NK-92 (cell line): ENCODE measurements around the gene SLC25A36.
"Not testable (repeated sequence)": the region's sequence is repeated elsewhere in the genome, so short reads cannot be mapped to it uniquely, and the experiment has no call there.

Source experiments
- DNase-seq: peaks from one replicate; lab custom pipeline; 2025; ENCODE audit not compliant: unreplicated experiment; lab: John Stamatoyannopoulos, UW

The SLC25A36 gene

DNA sequence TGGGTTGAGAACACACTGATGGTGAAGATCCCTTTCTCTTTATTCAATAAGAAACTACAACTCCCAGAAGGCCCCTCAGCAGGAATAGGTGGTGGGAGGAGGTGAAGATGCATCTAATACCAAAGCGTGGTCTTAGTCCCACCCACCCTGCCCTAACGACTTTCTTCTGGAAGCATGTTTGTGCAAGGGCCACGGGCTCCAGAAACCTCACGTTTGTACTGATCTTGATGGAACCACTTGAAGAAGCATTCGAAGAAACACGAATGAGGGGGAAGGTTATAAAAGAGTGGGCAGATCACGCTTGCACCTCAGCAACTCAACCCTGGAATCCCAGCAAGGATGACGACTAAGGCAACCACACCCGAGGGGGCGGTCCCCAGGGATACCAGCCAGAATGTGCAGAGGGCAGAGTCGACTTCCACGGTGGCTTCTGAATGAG is 10.6 kb upstream of the SLC25A36 start:
- DNase-seq, result no peak

DNA sequence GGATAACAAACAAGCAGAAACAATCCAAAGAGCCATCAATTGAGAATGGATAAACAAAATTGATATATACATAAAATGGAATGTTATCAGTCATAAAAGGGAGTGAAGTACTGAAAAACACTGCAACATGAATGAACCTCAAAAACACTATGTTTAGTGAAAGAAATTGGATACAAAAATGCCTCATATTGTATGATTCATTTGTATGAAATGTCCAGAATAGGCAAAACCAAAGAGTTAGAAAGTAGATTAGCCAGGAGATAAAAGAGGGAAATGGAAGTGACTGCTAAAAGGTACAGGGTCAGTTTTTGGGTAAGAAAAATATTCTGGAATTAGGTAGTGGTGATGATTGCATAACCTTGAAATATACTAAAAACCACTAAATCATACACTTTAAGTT is 9.8 kb upstream of the SLC25A36 start:
- DNase-seq, result no peak

DNA sequence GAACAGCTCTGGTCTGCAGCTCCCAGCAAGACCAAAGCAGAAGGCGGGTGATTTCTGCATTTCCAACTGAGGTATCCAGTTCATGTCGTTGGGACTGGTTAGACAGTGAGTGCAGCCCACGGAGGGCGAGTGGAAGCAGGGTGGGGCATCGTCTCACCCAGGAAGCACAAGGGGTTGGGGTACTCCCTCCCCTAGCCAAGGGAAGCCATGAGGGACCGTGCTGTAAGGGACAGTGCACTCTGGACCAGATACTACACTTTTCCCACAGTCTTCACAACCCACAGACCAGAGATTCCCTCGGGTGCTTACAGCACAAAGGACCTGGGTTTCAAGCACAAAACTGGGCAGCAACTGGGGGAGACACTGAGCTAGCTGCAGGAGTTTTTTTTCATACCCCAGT is 8.5 kb upstream of the SLC25A36 start:
- DNase-seq, result no peak

DNA sequence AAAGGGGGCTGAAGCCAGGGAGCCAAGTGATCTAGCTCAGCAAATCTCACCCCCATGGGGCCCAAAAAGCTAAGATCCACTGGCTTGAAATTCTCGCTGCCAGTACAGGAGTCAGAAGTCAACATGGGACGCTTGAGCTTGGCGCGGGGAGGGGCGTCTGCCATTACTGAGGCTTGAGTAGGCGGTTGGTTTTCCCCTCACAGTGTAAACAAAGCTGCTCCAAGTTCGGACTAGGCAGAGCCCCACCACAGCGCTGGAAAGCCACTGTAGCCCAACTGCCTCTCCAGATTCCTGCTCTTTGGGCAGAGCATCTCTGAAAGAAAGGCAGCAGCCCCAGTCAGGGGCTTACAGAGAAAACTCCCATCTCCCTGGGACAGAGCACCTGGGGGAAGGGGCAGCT is 8.1 kb upstream of the SLC25A36 start:
- DNase-seq, result no peak

DNA sequence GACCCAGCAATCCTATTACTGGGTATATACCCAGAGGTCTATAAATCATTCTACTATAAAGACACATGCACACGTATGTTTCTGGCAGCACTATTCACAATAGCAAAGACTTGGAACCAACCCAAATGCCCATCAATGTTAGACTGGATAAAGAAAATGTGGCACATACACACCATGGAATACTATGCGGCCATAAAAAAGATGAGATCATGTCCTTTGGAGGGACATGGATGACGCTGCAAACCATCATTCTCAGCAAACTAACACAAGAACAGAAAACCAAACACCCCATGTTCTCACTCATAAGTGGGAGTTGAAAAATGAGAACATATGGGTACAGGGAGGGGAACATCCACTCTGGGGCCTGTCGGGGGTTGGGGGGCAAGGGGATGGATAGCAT is 2.3 kb upstream of the SLC25A36 start:
- DNase-seq, result not testable (repeated sequence)

DNA sequence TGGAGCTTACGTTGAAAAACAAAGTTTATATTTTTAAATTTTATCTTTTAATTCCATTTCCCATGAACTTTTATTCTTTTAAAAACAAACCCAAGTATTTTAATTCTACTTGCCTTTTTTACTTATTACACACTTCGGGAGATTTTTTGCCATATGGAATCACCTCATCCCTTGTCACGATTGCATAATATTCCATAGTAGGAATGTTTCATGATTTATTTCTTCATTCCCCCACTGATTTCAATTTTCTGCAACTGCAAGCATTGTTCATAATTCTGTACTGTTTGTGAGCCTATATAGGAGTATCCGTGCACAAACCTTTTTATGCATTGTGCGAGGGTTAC is 574 bp upstream of the SLC25A36 start:
- no peak for DNase-seq

DNA sequence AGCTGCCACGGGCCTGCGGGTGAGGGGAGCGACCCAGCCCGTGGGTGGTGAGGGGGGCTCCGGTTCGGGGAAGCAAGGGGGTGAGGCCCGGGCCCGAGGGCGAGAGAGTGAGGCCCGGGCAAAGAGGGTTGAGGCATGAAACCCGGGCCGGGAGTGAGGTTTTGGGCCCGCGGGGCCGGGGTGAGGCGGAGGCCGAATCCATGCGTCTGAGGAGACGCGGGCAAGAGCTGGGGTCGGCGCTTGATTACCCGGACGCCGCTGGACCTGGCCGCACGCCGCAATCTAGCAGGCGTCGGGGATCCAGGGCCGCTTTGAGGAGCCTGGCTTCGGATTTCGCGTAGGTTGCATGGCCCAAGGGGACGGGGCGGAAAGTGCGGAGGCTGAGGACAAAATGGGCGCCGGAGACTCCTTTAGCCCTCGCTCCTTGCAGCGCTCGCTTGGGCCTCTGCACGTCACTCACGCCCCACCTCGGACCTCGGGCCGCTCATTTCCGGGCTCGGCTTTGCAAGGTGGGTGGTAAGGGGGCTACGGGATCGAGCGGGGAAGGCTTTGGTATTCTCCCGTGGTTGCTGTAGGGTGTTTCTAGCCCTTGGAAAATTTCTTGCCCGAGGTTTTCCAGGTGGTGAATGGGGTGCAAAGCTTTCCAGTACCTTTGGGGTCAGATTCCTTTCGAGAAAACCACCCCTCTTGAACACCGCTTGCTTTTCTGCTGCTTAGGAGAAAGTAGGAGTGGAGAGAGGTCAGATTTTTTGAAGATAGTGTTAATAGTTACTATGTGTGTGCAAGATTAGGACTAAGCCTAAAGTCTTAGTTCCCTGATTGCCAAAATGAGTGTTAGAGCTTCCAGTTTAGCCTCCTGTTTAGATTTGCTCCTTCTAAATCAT is 827 bp downstream of the SLC25A36 start:
- no peak for DNase-seq

DNA sequence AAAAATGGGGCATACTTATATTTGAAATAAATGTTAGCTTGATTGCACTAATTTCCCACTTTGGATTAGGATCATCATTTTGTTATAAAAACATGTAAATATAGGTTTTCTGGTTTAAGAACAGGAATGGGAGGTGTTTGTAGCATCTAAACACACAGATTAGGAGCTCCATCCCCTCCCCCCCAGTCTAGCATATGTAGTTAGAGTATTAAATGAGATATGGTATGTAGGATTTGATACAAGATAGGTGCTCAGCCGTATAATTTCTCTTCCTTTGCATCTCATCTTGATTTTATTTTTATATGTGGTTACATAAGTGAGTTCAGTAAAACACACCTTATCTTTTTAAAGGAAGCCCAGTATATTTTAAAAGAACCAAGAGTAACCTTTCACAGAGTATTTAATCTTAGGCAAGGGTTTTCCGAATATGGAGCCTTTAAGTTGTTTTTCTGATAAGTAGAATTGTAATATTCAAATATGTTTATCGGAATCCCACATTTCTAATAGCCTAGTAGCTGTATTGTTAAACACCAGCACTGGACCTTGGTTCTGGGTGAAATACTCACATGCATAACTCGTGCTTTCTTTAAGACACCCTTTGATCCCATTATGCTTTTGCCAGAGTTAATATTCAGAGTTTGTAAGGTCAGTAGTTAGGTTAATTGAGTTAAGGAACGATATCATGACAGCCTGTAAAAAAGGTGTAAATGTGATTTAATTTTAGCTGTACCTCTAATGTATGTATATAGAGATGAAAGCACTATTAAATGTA is 2.3 kb downstream of the SLC25A36 start:
- DNase-seq, result no peak

DNA sequence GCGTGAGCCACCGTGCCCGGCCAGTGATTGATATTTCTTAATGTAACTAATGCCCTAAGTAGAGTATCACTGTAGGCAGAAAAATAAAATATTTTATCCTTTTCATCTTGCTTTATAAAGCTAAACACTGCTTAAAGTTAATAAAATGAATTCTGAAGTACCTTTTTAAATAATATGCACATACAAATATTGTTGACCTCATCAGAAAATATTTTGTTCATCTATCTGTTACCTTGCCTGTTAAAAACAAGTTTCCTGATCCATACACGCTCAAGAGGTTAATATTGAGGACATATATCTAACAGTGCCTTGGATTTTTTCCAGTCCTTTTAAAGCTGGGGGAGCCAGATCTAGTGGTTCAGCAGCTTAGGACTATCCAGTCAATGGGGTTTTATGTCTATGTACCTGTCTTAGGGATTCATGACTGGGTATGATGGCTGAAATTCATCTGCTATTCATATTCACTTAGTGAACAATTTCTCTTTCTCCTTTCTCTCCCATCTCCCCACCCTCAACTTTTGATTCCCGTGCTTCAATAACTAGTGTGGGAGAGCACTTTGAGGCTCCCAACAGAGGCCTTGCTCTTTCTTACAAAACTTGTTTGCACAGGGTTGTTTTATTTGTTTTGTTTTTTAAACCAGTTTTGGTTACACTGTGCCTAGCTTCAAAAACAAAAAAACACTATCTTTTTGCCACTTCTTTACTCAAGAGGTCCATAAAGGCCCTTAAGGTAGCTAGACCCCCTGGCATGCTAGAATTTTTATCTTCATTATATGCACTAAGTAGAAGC is 7.0 kb downstream of the SLC25A36 start:
- no peak for DNase-seq

DNA sequence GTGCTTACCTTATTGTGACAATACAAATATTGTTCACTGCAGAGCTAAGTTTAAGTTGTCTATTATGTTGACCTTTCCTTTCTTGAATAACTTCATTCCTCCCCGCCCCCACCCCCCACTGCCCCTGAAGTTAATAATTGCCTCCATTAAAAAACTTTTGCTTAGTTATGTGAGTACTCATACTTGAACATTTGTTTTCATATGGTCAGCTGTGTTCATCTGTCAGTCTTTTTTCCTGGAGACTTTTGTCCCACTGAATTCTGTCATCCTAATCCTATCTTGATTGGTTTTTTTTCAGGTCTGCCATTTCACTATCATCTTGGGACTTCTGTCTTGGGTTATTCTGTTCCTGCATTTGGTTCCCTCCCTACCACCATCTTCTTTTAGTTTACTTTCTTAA is 8.5 kb downstream of the SLC25A36 start:
- no peak for DNase-seq

DNA sequence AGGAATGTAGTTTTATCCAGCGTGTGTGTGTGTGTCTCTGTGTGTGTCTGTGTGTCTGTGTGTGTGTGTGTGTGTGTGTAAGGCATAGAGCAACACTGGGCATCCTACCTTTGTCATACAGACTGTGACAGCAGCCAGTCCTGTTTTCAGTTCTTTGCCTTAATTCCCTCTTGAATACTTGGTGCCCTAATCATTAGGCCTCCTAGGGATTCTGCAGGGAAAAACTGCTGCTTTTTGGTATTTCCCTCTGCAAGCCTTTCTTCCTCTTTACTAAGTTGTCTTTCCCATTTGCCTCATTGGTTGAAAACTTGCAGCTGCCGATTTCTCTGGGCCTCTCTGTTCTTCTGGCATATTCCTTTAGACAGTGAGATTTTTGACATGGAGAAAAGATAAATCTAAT is 9.2 kb downstream of the SLC25A36 start:
- DNase-seq, result no peak

DNA sequence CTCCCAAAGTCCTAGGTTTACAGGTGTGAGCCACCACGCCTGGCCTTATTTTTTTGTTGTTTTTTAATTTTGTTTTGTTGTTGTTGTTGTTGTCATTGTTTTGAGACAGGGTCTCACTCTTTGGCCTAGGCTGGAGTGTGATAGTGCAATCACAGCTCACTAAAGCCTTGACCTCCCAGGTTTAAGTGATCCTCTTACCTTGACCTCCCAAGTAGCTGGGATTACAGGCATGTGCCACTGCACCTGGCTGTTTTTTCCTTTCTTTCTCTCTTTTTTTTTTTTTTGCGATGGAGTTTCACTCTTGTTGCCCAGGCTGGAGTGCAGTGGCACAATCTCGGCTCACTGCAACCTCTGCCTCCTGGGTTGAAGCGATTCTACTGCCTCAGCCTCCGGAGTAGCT is 10.1 kb downstream of the SLC25A36 start:
- DNase-seq, result not testable (repeated sequence)

DNA sequence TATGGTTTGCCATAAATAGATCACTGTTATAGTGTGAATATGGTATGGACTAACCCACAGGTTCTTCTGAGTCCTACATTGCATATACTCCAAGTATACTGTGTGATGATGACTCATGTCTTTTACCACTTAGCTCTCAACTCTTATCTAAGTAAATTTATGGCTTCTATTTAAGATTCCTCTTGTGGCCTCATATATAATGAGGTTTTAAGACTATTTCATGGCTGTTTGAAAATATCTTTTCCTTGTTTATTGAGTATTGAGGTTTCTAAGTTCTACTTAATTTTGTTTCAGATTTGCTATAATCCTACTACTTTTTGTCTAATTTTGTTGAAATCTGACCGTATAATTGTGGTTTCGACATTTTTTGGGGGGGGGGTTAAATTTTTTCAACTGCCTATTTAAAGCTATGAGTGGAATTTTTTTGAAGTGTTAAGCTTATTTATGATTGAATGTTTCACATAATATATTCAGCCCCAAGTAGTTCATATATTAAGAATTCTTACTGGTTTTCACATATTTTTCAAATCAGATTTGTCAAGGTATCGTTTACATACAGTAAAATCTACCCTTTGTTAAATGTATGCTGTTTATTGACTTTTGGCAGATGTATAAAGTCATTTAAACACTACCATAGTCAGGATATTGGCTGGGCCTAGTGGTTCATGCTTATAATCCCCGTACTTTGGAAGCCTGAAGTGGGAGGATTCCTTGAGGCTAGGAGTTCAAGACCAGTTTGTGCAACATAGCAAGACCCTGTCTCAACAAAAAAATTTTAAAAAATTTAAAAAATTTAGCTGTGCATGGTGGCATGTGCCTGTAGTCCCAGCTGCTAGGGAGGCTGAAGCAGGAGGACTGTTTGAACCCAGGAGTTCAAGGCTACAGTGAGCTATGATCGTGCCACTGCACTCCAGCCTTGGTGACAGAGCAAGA is 11.7 kb downstream of the SLC25A36 start:
- no peak for DNase-seq

DNA sequence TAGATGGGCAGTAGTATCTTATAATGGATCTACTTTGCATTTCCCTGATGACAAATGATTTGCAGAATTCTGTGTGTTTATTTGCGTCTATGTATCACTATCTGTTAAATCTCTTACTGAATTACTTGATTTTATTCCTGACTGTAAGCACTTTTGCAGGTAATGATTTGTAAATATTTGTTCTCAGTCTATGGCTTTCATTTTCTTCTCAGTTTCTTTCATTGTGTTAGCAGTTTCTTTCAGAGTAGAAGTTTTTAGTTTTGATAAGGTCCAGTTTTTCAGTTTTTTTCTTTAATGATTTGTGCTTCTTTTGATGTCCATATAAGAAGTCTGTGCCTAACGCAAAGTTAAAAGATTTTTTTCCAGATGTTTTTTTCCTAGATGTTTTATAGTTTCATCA is 12.9 kb downstream of the SLC25A36 start:
- DNase-seq, result no peak

DNA sequence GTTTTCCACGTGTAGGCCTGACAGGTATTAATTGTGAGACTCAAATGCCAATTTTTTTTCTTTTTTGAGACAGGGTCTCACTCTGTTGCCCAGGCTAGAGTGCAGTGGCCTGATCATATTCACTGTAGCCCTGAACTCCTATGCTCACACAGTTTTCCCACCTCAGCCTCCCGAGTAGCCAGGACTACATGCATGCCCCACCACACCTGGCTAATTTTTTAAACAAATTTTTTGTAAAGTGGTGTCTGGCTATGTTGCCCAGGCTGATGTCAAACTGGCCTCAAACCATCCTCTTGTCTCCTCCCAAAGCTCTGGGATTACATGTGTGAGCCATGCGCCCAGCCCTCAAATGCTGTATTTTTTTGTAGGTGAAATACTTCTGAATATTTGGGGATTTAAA is 14.0 kb downstream of the SLC25A36 start:
- DNase-seq, result no peak

DNA sequence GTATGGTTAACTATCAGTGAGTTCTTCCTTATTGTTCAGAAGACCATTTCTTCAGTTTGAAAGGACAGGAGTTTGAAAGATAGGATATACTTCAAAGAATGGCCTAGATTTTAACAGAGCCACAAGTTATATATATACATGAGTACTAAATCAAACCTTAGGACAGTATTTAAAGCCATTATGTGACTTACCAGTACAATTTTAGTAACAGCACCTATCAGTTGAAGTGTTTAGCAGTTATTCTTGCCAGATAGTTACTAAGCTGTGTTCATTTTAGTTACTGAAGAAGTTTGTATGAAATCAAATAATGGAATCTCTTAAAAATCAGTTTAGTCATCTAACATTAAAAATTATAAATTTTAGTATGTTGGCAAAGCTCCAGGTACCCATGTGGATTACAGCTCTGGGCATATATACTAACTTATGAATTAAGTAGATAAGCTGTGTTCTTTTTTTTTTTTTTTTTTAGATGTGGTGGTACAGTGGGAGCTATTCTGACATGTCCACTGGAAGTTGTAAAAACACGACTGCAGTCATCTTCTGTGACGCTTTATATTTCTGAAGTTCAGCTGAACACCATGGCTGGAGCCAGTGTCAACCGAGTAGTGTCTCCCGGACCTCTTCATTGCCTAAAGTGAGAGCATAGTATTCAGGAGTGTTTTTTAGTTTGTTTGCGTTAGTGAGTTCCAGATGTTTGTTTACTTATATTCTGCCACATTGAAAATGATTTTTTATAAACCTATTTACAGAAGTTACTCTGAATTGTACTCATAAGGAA is 14.6 kb downstream of the SLC25A36 start:
- DNase-seq, result no peak

DNA sequence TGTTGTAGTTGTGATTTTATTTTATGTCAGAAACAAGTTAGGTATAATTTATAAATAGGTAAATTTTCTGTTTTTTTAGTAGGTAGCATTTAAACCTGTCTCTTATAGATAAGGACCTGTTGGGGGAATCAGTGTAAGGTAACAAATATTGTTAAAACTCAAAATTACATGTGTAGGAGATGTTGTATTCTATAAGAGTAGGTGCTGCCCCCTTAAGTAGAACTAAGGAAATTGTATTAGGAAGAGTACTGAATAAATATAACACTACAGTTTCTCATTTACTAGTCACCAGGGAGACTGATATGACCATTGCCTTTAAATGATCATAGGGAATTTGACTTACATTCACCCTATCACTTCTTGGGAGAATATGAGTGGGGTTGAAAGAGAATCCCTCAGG is 31.2 kb downstream of the SLC25A36 start:
- DNase-seq, result no peak

DNA sequence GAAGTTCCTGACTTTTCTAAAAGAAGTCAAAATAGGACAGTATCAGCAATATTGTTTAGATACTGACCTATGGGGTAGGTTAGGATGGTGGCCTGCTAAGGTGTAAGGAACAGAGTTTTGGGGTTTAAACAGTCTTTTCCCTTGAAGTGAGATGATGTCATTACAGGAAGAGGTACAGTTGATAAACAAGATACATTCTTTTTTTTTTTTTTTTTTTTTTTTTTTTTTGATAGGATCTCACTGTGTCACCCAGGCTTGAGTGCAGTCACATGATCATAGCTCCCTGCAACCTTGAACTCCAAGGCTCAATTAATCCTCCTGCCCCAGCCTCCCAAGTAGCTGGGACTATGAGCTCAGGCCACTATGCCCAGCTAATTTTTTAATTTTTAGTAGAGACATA is 33.3 kb downstream of the SLC25A36 start:
- no peak for DNase-seq

DNA sequence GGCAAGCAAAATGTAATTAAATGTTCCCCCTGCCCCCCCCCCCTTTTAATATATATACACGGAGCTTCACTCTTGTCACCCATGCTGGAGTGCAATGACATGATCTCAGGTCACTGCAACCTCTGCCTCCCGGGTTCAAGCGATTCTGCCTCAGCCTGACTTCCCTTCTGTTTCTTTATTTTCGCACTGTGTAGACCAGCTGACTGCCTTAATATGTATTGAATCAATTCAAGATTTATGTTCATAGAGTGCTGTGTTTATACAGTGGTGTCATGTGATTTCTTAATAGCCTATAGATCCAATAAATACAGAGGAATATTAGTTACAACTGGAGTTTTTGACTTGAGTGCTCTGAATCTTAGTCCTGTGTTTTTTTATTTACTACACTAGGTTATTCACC is 39.0 kb downstream of the SLC25A36 start:
- no peak for DNase-seq

DNA sequence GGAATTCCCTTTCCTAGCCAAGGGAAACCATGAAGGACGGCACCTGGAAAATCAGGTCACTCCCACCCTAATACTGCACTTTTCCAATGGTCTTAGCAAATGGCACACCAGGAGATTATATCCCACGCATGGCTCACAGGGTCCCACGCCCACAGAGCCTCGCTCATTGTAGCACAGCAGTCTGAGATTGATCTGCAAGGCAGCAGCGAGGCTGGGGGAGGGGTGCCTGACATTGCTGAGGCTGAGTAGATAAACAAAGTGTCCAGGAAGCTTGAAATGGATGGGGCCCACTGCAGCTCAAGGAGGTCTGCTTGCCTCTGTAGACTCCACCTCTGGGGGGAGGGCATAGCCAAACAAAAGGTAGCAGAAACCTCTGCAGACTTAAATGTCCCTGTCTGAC is 46.2 kb downstream of the SLC25A36 start:
- DNase-seq, result not testable (repeated sequence)
